ENCODE measurements around the gene TTC39C. TPM values are rescaled to one million over a fixed set of nuclear protein-coding genes. Genes with fewer than 3 reads are reported as not detected.
A peak's percentile ranks its signal among the peaks of the same experiment; 100 is the strongest.
"Not testable (repeated sequence)": the region's sequence is repeated elsewhere in the genome, so short reads cannot be mapped to it uniquely, and the experiment has no call there.

TTC39C gene
- total and polyA plus RNA-seq, 2 donors (not counting 1 experiment from before 2014, with no cell fraction given) = 15.8 to 32.0 TPM

DNA sequence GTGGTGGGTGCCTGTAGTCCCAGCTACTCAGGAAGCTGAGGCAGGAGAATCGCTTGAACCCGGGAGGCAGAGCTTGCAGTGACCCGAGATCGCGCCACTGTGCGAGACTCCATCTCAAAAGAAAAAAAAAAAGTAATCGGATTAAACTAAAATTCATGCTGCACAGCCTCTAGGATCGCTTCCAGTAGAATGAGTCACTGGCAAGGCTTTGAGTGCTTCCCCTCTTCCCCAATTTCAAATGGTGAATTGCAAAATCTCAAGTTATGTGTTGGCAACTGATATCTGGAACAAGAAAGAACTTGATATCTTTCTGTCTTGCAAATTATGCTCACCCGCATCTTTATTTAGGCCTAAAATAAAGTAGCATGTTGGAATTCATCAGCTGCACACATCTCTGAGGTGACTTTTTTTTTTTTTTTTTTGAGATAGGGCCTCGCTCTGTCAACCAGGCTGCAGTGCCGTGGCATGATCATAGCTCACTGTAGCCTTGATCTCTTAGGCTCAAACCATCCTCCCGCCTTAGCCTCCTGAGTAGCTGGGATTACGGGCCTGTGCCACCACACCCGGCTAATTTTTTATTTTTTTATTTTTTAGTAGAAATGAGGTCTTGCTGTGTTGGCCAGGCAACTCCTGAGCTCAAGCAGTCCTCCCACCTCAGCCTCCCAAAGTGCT is 12.7 kb downstream of the TTC39C start:
- no peaks in the 10 kb centered on the region for H3K27me3 ChIP-seq (ENCODE audit: control insufficient read depth, insufficient read depth, low read length)
- no peak overlapping the region for H3K9ac ChIP-seq (ENCODE audit: insufficient read depth, low read length)
- H3K4me1 ChIP-seq (ENCODE audit: control insufficient read depth, extremely low read depth, insufficient read depth, low read length) = peaks cover under 1% of the 10 kb centered on the region
- no peak overlapping the region for H3K4me3 ChIP-seq (replicated peaks in 1 of 4; ENCODE audit: control extremely low read depth in 1 of 4, insufficient read depth in 1 of 4, low read depth in 3 of 4, low read length in 4 of 4)
- peaks cover 1% of the 10 kb centered on the region for H3K79me2 ChIP-seq (ENCODE audit: control insufficient read depth, insufficient read depth, low read length)
- no peak overlapping the region for H2AFZ ChIP-seq (ENCODE audit: low read length)
- no peaks in the 10 kb centered on the region for H3K36me3 ChIP-seq (ENCODE audit: control insufficient read depth, insufficient read depth, low read length)
- peak; percentile 92 to 98 for DNase-seq (ENCODE audit: low read depth in 2 of 2)
- H3K9me3 ChIP-seq (ENCODE audit: control insufficient read depth, insufficient read depth, low read depth, low read length) = no peaks in the 10 kb centered on the region
- H3K27ac ChIP-seq (ENCODE audit: insufficient read depth, low read length) = no peak overlapping the region
- no peaks in the 10 kb centered on the region for H4K20me1 ChIP-seq (ENCODE audit: control insufficient read depth, extremely low read depth, insufficient read depth, low read length)
- H3K4me2 ChIP-seq (ENCODE audit: extremely low read depth, insufficient read depth, low read length) = peak overlapping the region; percentile 42
- TF ChIP-seq EZH2 (IDR thresholded peaks at IDR 0.05; ENCODE audit: low read length, missing control alignments) = no peak

DNA sequence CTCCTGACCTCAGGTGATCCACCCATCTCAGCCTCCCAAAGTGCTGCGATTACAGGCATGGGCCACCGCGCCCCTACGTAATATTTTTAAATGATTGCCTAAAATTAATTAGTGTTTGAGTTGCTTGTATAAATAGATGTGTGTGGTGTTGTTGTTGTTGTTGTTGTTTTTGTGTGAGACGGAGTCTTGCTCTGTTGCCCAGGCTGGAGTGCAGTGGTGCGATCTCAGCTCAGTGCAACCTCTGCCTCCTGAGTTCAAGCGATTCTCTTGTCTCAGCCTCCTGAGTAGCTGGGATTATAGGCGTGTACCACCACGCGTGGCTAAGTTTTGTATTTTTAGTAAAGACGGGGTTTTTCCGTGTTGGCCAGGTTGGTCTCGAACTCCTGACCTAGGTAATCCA is 14.4 kb downstream of the TTC39C start:
- not testable (repeated sequence) for H3K27ac ChIP-seq (ENCODE audit: insufficient read depth, low read length); H3K9ac ChIP-seq (ENCODE audit: insufficient read depth, low read length); H3K79me2 ChIP-seq (ENCODE audit: control insufficient read depth, insufficient read depth, low read length); H3K4me1 ChIP-seq (ENCODE audit: control insufficient read depth, extremely low read depth, insufficient read depth, low read length); DNase-seq (ENCODE audit: low read depth in 2 of 2); H3K36me3 ChIP-seq (ENCODE audit: control insufficient read depth, insufficient read depth, low read length); H3K9me3 ChIP-seq (ENCODE audit: control insufficient read depth, insufficient read depth, low read depth, low read length); H4K20me1 ChIP-seq (ENCODE audit: control insufficient read depth, extremely low read depth, insufficient read depth, low read length); H3K27me3 ChIP-seq (ENCODE audit: control insufficient read depth, insufficient read depth, low read length); H3K4me3 ChIP-seq (replicated peaks in 1 of 4; ENCODE audit: control extremely low read depth in 1 of 4, insufficient read depth in 1 of 4, low read depth in 3 of 4, low read length in 4 of 4); H3K4me2 ChIP-seq (ENCODE audit: extremely low read depth, insufficient read depth, low read length); H2AFZ ChIP-seq (ENCODE audit: low read length)

DNA sequence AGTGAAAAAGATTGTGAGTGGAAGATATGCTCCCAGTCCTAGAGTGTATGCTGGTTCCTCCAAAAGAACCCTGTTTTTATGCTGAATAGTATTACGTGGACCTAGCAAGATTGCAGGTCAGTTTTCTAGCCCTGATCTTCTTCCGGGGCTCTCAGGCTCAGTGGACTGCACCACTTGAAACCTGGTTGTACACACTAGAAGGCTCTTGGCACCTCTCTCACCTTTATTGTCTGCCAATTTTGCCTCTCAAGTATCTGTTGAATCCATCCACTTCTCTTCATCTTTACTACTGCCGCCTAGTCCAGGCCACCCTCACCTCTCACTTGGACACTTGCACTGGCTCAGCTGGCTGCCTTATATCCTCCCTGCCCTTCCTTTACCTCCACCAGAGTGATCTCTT is 16.8 kb downstream of the TTC39C start:
- Histone ChIP-seq H3K4me1 (ENCODE audit: control insufficient read depth, extremely low read depth, insufficient read depth, low read length) (no peaks in the 10 kb centered on the region), H4K20me1 (ENCODE audit: control insufficient read depth, extremely low read depth, insufficient read depth, low read length) (no peaks in the 10 kb centered on the region), H2AFZ (ENCODE audit: low read length) (no peak overlapping the region), H3K9me3 (ENCODE audit: control insufficient read depth, insufficient read depth, low read depth, low read length) (no peaks in the 10 kb centered on the region), H3K79me2 (ENCODE audit: control insufficient read depth, insufficient read depth, low read length) (no peaks in the 10 kb centered on the region), H3K4me2 (ENCODE audit: extremely low read depth, insufficient read depth, low read length) (no peak overlapping the region), H3K9ac (ENCODE audit: insufficient read depth, low read length) (no peak overlapping the region), H3K27ac (ENCODE audit: insufficient read depth, low read length) (no peak overlapping the region), H3K27me3 (ENCODE audit: control insufficient read depth, insufficient read depth, low read length) (no peaks in the 10 kb centered on the region), H3K4me3 (replicated peaks in 1 of 4; ENCODE audit: control extremely low read depth in 1 of 4, insufficient read depth in 1 of 4, low read depth in 3 of 4, low read length in 4 of 4) (no peak overlapping the region), H3K36me3 (ENCODE audit: control insufficient read depth, insufficient read depth, low read length) (no peaks in the 10 kb centered on the region)
- DNase-seq (ENCODE audit: low read depth in 2 of 2) = no peak
- TF ChIP-seq EZH2 (IDR thresholded peaks at IDR 0.05; ENCODE audit: low read length, missing control alignments) = no peak
- TF ChIP-seq, protein P1, sequence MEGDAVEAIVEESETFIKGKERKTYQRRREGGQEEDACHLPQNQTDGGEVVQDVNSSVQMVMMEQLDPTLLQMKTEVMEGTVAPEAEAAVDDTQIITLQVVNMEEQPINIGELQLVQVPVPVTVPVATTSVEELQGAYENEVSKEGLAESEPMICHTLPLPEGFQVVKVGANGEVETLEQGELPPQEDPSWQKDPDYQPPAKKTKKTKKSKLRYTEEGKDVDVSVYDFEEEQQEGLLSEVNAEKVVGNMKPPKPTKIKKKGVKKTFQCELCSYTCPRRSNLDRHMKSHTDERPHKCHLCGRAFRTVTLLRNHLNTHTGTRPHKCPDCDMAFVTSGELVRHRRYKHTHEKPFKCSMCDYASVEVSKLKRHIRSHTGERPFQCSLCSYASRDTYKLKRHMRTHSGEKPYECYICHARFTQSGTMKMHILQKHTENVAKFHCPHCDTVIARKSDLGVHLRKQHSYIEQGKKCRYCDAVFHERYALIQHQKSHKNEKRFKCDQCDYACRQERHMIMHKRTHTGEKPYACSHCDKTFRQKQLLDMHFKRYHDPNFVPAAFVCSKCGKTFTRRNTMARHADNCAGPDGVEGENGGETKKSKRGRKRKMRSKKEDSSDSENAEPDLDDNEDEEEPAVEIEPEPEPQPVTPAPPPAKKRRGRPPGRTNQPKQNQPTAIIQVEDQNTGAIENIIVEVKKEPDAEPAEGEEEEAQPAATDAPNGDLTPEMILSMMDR (conservative IDR thresholded peaks at IDR 0.05 in 1 of 2, IDR thresholded peaks at IDR 0.05 in 1 of 2; ENCODE audit: low read depth in 1 of 2, low read length in 2 of 2) = no peak

DNA sequence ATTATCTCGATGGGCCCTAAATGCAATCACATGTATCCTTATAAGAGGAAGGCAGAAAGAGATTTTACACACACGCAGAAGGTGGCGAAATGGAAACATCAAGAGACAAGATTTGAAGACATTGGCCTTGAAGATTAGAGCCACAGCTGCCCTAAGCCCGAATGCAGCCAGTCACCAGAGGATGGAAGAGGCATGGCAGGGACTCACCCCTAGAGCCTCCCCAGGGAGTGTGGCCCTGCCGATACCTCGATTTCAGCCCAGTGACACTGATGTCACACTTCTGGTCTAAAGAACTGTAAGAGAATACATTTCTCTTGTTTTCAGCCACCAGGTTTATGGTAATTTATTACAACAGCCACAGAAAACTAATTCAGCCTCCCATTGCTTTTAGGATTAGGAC is 17.4 kb downstream of the TTC39C start:
- H3K27me3 ChIP-seq (ENCODE audit: control insufficient read depth, insufficient read depth, low read length) = no peaks in the 10 kb centered on the region
- H3K36me3 ChIP-seq (ENCODE audit: control insufficient read depth, insufficient read depth, low read length) = no peaks in the 10 kb centered on the region
- H4K20me1 ChIP-seq (ENCODE audit: control insufficient read depth, extremely low read depth, insufficient read depth, low read length) = no peaks in the 10 kb centered on the region
- no peak for DNase-seq (ENCODE audit: low read depth in 2 of 2)
- H3K4me1 ChIP-seq (ENCODE audit: control insufficient read depth, extremely low read depth, insufficient read depth, low read length) = no peaks in the 10 kb centered on the region
- no peak overlapping the region for H2AFZ ChIP-seq (ENCODE audit: low read length)
- no peak overlapping the region for H3K4me2 ChIP-seq (ENCODE audit: extremely low read depth, insufficient read depth, low read length)
- no peak overlapping the region for H3K4me3 ChIP-seq (replicated peaks in 1 of 4; ENCODE audit: control extremely low read depth in 1 of 4, insufficient read depth in 1 of 4, low read depth in 3 of 4, low read length in 4 of 4)
- H3K9ac ChIP-seq (ENCODE audit: insufficient read depth, low read length) = no peak overlapping the region
- H3K9me3 ChIP-seq (ENCODE audit: control insufficient read depth, insufficient read depth, low read depth, low read length) = no peaks in the 10 kb centered on the region
- H3K27ac ChIP-seq (ENCODE audit: insufficient read depth, low read length) = no peak overlapping the region
- H3K79me2 ChIP-seq (ENCODE audit: control insufficient read depth, insufficient read depth, low read length) = no peaks in the 10 kb centered on the region
- no peak for TF ChIP-seq EZH2 (IDR thresholded peaks at IDR 0.05; ENCODE audit: low read length, missing control alignments)
- TF ChIP-seq, protein P1 (conservative IDR thresholded peaks at IDR 0.05 in 1 of 2, IDR thresholded peaks at IDR 0.05 in 1 of 2; ENCODE audit: low read depth in 1 of 2, low read length in 2 of 2) = no peak
